HL-60 (cell line): ENCODE data around the gene NCCRP1.

Experiments used
- CTCF ChIP-seq: IDR thresholded peaks from one replicate; pipeline ENCODE4 v1.5.1; 2011; ENCODE audit warnings: low read length, control low read depth, inconsistent platforms; ENCODE audit not compliant: insufficient read depth
- GABPA ChIP-seq: IDR thresholded peaks from 2 replicates; pipeline ENCODE4 v1.6.1; 2012; ENCODE audit warnings: low read depth
- POLR2AphosphoS5 ChIP-seq: IDR thresholded peaks from 2 replicates; pipeline ENCODE4 v1.6.1; 2012; ENCODE audit warnings: low read depth
- REST ChIP-seq: IDR thresholded peaks from 2 replicates; pipeline ENCODE4 v1.6.1; 2012; ENCODE audit warnings: low read depth; ENCODE audit not compliant: insufficient replicate concordance
- SPI1 ChIP-seq: IDR thresholded peaks from 2 replicates; pipeline ENCODE4 v1.6.1; 2012; ENCODE audit warnings: low read depth, mild to moderate bottlenecking, borderline replicate concordance

GRCh38 chr19:39251081-39251480, 54.3 kb downstream of the NCCRP1 start:
- no peak for TF ChIP-seq CTCF
- no peak for TF ChIP-seq POLR2AphosphoS5
- TF ChIP-seq REST: no peak
- no peak for TF ChIP-seq SPI1
- TF ChIP-seq GABPA: no peak
